A549 (cell line): Measurements from ENCODE around the gene DDO.

ENCODE experiments used
- CBX2 ChIP-seq: fragments of 200-600 bp; sonication (generic); IDR thresholded peaks from 2 replicates; pipeline ENCODE4 v1.6.1; 2016; ENCODE audit warnings: low read depth, mild to moderate bottlenecking, borderline replicate concordance
- CHD2 ChIP-seq: fragments of 150-350 bp; IDR thresholded peaks from 2 replicates; pipeline ENCODE4 v1.6.1; 2014; ENCODE audit warnings: low read length; ENCODE audit not compliant: partially characterized antibody
- CTCF ChIP-seq: fragments of >200 bp; sonication (Bioruptor Twin); formaldehyde crosslinking; IDR thresholded peaks from 3 replicates; pipeline ENCODE4 v1.5.1; 2016
- E2F6 ChIP-seq: IDR thresholded peaks from 2 replicates; pipeline ENCODE4 v1.6.1; 2012; ENCODE audit warnings: low read depth, borderline replicate concordance
- EP300 ChIP-seq, 2 experiments: fragments of >200 bp; sonication (Bioruptor Twin); formaldehyde crosslinking; IDR thresholded peaks; 2 replicates in 1 of 2; 3 replicates in 1 of 2; pipeline ENCODE4 v1.6.1; 2016 to 2017
- JUNB ChIP-seq: fragments of >200 bp; sonication (Bioruptor Twin); formaldehyde crosslinking; IDR thresholded peaks from 2 replicates; pipeline ENCODE4 v1.6.1; 2016
- POLR2A ChIP-seq: IDR thresholded peaks from 2 replicates; pipeline ENCODE4 v1.6.1; 2012; ENCODE audit warnings: mild to moderate bottlenecking, low read length
- RCOR1 ChIP-seq: fragments of 150-350 bp; IDR thresholded peaks from 2 replicates; pipeline ENCODE4 v1.6.1; 2014; ENCODE audit warnings: antibody characterized with exemption, low read length, low read depth
- REST ChIP-seq: fragments of 200-600 bp; sonication (generic); IDR thresholded peaks from 2 replicates; pipeline ENCODE4 v1.6.1; 2016; ENCODE audit warnings: antibody characterized with exemption, mild to moderate bottlenecking, moderate library complexity

- TF ChIP-seq CTCF (no peak), POLR2A (no peak), CHD2 (no peak), EP300 (IDR thresholded peaks at IDR 0.05) (no peak), JUNB (no peak), REST (no peak), E2F6 (no peak), CBX2 (no peak), RCOR1 (no peak)
These were observed 25.0 kb downstream of the DDO start for GRCh38 chr6:110390404-110390803.
